GM10266 (cell line): ENCODE data around the gene TSPAN3.

ENCODE experiments used
- DNase-seq: peaks from one replicate; pipeline ENCODE4 v3.0.0; 2012; ENCODE audit errors: extremely low spot score
- TF ChIP-seq, protein P1 (sequence below): IDR thresholded peaks from 2 replicates; pipeline ENCODE4 v1.5.1; 2012; ENCODE audit warnings: mild to moderate bottlenecking, low read depth; ENCODE audit not compliant: control insufficient read depth, insufficient read depth; ENCODE audit errors: missing control alignments

Gene TSPAN3

DNA sequence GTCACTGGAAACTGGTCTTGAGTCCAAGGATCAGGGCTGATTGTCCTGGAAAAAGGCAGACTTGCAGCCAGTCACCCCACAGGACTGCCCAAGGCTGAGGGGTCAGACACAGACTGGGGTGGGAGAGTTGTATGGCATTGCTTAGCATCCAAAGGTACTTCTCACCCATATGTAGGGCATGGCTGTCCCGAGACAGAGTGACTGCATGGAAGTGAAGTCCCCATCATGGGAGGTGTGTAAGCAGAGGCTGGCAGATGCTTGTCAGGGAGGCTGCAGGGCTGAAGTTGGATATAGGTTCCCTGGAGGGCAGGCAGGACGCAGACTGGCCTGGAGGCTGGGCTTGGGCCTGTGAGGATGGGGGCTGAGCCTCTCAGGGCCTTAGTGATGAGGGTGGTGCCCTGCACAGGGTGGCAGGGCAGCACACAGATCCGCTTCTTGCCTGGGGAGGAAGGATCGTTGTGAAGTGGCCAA, 44.9 kb downstream of the TSPAN3 start:
- no peak for DNase-seq
- TF ChIP-seq, protein P1, sequence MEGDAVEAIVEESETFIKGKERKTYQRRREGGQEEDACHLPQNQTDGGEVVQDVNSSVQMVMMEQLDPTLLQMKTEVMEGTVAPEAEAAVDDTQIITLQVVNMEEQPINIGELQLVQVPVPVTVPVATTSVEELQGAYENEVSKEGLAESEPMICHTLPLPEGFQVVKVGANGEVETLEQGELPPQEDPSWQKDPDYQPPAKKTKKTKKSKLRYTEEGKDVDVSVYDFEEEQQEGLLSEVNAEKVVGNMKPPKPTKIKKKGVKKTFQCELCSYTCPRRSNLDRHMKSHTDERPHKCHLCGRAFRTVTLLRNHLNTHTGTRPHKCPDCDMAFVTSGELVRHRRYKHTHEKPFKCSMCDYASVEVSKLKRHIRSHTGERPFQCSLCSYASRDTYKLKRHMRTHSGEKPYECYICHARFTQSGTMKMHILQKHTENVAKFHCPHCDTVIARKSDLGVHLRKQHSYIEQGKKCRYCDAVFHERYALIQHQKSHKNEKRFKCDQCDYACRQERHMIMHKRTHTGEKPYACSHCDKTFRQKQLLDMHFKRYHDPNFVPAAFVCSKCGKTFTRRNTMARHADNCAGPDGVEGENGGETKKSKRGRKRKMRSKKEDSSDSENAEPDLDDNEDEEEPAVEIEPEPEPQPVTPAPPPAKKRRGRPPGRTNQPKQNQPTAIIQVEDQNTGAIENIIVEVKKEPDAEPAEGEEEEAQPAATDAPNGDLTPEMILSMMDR: no peak

DNA sequence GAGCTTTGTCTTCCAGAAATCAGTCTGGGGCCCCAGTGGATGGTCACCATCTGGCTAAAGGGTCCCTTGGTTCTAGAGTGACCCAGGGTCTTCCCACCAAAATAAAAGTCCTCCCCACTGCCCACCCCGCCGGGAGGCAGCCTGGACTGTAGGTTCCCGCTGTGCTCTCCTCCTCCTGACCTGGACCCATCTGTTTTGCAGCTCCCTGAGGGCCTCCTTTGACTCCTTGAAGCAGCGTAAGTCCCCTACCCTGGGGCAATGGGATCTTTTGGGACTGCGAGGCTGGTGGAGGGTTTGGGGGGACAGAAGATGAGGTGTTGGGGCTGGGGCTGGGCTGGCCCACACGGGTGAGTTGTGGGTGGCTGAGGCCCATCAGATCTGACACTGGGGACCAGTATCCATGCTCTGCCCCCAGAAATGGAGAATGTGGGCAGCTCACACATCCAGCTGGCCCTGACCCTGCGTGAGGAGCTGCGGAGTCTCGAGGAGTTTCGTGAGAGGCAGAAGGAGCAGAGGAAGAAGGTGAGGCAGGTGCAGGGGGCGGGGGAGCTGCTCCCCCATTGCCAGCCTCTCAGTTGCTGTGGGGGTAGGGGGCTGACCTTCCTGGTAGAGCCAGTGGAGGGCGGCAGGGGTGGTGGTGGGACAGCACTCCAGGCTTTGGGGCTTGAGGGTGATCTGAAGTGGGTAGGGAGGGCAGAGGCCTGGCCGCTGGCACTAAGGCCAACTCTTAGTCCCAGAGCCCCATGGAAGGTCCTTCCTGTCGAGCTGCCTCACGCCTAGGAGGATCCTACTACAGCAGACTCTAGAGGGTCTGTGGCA, 45.6 kb downstream of the TSPAN3 start:
- TF ChIP-seq, protein P1: no peak
- no peak for DNase-seq

GRCh38 chr15:77024273-77025082, 46.4 kb downstream of the TSPAN3 start:
- TF ChIP-seq, protein P1: peak; percentile 86
- peak; percentile 84 for DNase-seq

DNA sequence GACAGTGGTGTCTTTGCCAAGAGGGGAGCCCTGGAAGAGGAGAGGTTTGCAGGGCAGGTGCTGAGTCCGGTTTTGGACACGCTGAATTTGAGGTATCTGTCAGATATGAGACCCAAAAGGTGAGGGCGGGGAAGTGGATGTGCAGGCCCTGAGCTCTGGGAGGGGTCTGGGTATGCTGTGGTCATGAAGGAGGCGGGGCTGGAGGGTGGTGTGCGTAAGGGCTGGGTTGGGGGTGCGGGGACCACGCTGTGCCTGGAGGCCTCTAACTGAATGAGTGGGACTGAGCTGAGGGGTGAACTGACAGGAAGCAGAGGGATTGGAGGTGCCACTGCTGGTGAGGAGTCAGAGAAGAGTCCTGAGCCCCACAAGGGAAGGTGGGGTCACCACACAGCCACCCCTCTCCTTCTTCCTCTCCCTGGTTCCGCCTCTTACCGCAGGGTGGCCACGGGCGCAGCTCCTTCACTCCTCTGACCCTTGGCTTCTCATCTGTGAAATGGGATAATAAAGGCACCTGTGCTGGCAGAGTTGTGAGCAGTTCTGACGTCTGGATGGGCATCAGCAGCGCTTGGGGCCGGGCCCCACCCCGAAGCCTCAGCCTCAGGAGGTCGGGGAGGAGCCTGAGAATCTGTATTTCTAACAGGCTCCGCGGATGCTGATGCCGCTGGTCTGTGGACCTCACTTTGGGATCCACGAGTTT, 47.2 kb downstream of the TSPAN3 start:
- TF ChIP-seq, protein P1: no peak
- no peak for DNase-seq

- no peak for DNase-seq
- TF ChIP-seq, protein P1: no peak
Observed at GRCh38 chr15:77022646-77023575, 48.0 kb downstream of the TSPAN3 start.

GRCh38 chr15:77021803-77022381, 49.0 kb downstream of the TSPAN3 start:
- peak; percentile 59 for DNase-seq
- TF ChIP-seq, protein P1: no peak
